Keratinocyte (primary cell): ENCODE results near the gene AGPS. TPM values are rescaled to one million over a fixed set of nuclear protein-coding genes. Genes with fewer than 3 reads are reported as not detected.

Experiments used
- DNase-seq: peaks from one replicate; pipeline ENCODE4 v3.0.0-alpha.2; 2011; ENCODE audit warnings: low read depth, missing footprints, low spot score
- FAIRE-seq: peaks from 2 replicates; lab custom pipeline; 2011; peaks lifted over from hg19 to GRCh38; lab: Jason Lieb, UNC
- H2AFZ ChIP-seq: 2 replicates; pipeline ENCODE4 v1.6.0; 2012; ENCODE audit warnings: low read length, control low read depth, inconsistent platforms; ENCODE audit not compliant: control insufficient read depth
- H3K27ac ChIP-seq: 2 replicates; pipeline ENCODE4 v1.5.1; 2011; ENCODE audit warnings: low read length; ENCODE audit not compliant: control insufficient read depth, insufficient read depth
- H3K27me3 ChIP-seq: 3 replicates; pipeline ENCODE4 v1.6.0; 2011; ENCODE audit warnings: low read length; ENCODE audit not compliant: control insufficient read depth, insufficient read depth; ENCODE audit errors: extremely low read depth
- H3K36me3 ChIP-seq, 2 experiments: 2 replicates in 1 of 2; 3 replicates in 1 of 2; pipeline ENCODE4 v1.5.1; 2011; ENCODE audit warnings: low read length in 2 of 2, mild to moderate bottlenecking in 1 of 2; ENCODE audit not compliant: control insufficient read depth in 2 of 2, insufficient read depth in 2 of 2; ENCODE audit errors: extremely low read depth in 1 of 2
- H3K4me1 ChIP-seq: 3 replicates; pipeline ENCODE4 v1.5.1; 2011; ENCODE audit warnings: low read length; ENCODE audit not compliant: control insufficient read depth, insufficient read depth; ENCODE audit errors: extremely low read depth
- H3K4me2 ChIP-seq: 3 replicates; pipeline ENCODE4 v1.6.0; 2011; ENCODE audit warnings: low read depth, low read length; ENCODE audit not compliant: control insufficient read depth, insufficient read depth; ENCODE audit errors: extremely low read depth
- H3K4me3 ChIP-seq, 3 experiments: fragments of 200-600 bp in 1 of 3; sonication (generic) in 1 of 3; 2 replicates in 2 of 3; 3 replicates in 1 of 3; pipeline ENCODE4 v1.5.1; 2011 to 2016; ENCODE audit warnings: low read length in 3 of 3, mild to moderate bottlenecking in 3 of 3, control low read depth in 2 of 3, inconsistent platforms in 1 of 3, low read depth in 1 of 3, mixed read lengths in 1 of 3, mixed run types in 1 of 3, moderate library complexity in 1 of 3; ENCODE audit not compliant: control insufficient read depth in 2 of 3, insufficient read depth in 2 of 3; ENCODE audit errors: extremely low read depth in 1 of 3
- H3K79me2 ChIP-seq: 2 replicates; pipeline ENCODE4 v1.6.0; 2012; ENCODE audit warnings: low read length; ENCODE audit not compliant: control insufficient read depth, insufficient read depth
- H3K9ac ChIP-seq: 3 replicates; pipeline ENCODE4 v1.6.0; 2011; ENCODE audit warnings: low read length; ENCODE audit not compliant: control insufficient read depth, insufficient read depth; ENCODE audit errors: extremely low read depth
- H3K9me1 ChIP-seq: 3 replicates; pipeline ENCODE4 v1.6.0; 2011; ENCODE audit warnings: low read length; ENCODE audit not compliant: control insufficient read depth, insufficient read depth; ENCODE audit errors: extremely low read depth
- H3K9me3 ChIP-seq: 2 replicates; pipeline ENCODE4 v1.5.1; 2012; ENCODE audit warnings: low read depth, low read length; ENCODE audit not compliant: control insufficient read depth
- H4K20me1 ChIP-seq: 3 replicates; pipeline ENCODE4 v1.6.0; 2011; ENCODE audit warnings: low read length; ENCODE audit not compliant: control insufficient read depth, insufficient read depth; ENCODE audit errors: extremely low read depth
- CTCF ChIP-seq, 3 experiments: IDR thresholded peaks in 1 of 3; conservative IDR thresholded peaks in 1 of 3; optimal IDR thresholded peaks in 1 of 3; 2 replicates in 2 of 3; 3 replicates in 1 of 3; pipeline versions ENCODE3 to v1.5.1; 2011; ENCODE audit warnings: low read length in 3 of 3, mild to moderate bottlenecking in 3 of 3, moderate library complexity in 2 of 3, control low read depth in 1 of 3, inconsistent platforms in 1 of 3; ENCODE audit not compliant: insufficient read depth in 2 of 3; ENCODE audit errors: extremely low read depth in 1 of 3
- EZH2 ChIP-seq: IDR thresholded peaks from one replicate; pipeline ENCODE4 v1.6.1; 2012; ENCODE audit warnings: inconsistent platforms, mild to moderate bottlenecking, low read length, moderate library complexity
- dilution Hi-C: fragments of 300-500 bp; cut with MboI; formaldehyde crosslinking; loops from one replicate; pipeline ENCODE4 v1.7.0; 2020; ENCODE audit warnings: low sequenced_read_pairs; ENCODE audit not compliant: extremely low pct_ligation_motif_present
- polyA plus RNA-seq, 5 experiments: library from polyadenylated mRNA; depleted of rRNA in 3 of 5; stranded (reverse) in 3 of 5; stranded (forward) in 1 of 5; unstranded in 1 of 5; fragments of >200 nt; gene quantifications; 1 replicate in 1 of 5; 2 replicates in 3 of 5; 3 replicates in 1 of 5; pipeline versions ENCODE4 v1.2.1 to v1.2.3, GENCODE V29; 2011 to 2012; ENCODE audit warnings: missing spikeins in 2 of 5, low read depth in 1 of 5, low replicate concordance in 1 of 5

Gene AGPS
- polyA plus RNA-seq, 1 donor (not counting 4 experiments of a cell fraction or from before 2014, with no cell fraction given), result 28.0 TPM

DNA sequence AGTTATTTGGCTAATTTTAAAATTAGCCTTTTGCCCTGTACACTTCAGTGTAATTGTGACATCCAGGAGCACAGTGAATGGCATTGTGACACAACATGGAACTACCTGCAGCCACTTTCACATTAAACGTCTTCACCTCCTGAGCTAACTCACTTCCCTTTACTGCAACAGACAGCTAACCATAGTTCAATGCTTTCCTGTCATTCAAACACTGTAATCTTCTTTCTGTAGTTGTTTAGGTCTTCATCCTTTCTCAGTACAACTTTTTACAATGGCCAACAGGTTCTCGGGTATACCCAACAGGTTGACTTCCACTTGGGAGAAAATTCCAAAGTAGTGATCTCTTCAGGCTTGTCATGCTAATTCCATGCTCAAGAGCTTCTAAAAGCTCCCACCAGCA lies 8.6 kb upstream of the AGPS start:
- no peak overlapping the region for H3K4me3 ChIP-seq
- no peak overlapping the region for H2AFZ ChIP-seq
- H3K27me3 ChIP-seq, result no peaks in the 10 kb centered on the region
- H3K4me2 ChIP-seq, result no peak overlapping the region
- no peaks in the 10 kb centered on the region for H4K20me1 ChIP-seq
- H3K9ac ChIP-seq, result no peak overlapping the region
- TF ChIP-seq CTCF (optimal IDR thresholded peaks at IDR 0.05 in 1 of 3, IDR thresholded peaks at IDR 0.05 in 1 of 3, conservative IDR thresholded peaks at IDR 0.05 in 1 of 3; ENCODE audit: extremely low read depth in 1 of 3, insufficient read depth in 2 of 3, low read length in 3 of 3), result no peak
- no peak for TF ChIP-seq EZH2
- dilution Hi-C loops, result no loop called here
- H3K9me1 ChIP-seq, result no peaks in the 10 kb centered on the region
- no peak for DNase-seq
- H3K79me2 ChIP-seq, result no peaks in the 10 kb centered on the region
- H3K9me3 ChIP-seq, result no peaks in the 10 kb centered on the region
- no peak overlapping the region for H3K27ac ChIP-seq
- FAIRE-seq, result no peak
- peaks cover 0 to 2% of the 10 kb centered on the region in 2 experiments for H3K36me3 ChIP-seq
- H3K4me1 ChIP-seq, result no peaks in the 10 kb centered on the region

DNA sequence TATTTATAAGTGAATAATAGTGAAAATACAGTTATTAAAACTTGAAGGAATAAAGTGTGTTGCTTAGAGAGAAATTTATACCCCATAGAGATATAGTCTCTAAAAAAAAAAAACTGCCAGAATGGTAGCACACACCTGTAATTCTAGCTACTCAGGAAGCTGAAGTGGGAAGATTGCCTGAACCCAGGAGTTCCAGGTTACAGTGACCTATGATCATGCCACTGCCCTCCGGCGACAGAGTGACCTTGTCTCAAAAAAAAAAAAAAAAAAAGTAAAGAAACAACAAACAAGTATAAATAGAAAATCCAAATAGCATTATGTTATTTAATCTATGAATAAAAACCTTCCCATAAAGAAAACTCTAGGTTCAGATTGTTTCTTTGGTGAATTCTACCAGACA lies 7.4 kb upstream of the AGPS start:
- Histone ChIP-seq H3K4me2 (no peak overlapping the region), H3K27ac (no peak overlapping the region), H3K9me1 (no peaks in the 10 kb centered on the region), H4K20me1 (no peaks in the 10 kb centered on the region), H3K9me3 (no peaks in the 10 kb centered on the region), H3K79me2 (no peaks in the 10 kb centered on the region), H3K4me1 (no peaks in the 10 kb centered on the region), H3K9ac (no peak overlapping the region), H3K4me3 (no peak overlapping the region), H3K27me3 (no peaks in the 10 kb centered on the region), H3K36me3 (no peaks in the 10 kb centered on the region), H2AFZ (no peak overlapping the region)
- dilution Hi-C loops, result no loop called here
- FAIRE-seq (no peak), DNase-seq (no peak)
- no peak for TF ChIP-seq CTCF (optimal IDR thresholded peaks at IDR 0.05 in 1 of 3, IDR thresholded peaks at IDR 0.05 in 1 of 3, conservative IDR thresholded peaks at IDR 0.05 in 1 of 3; ENCODE audit: extremely low read depth in 1 of 3, insufficient read depth in 2 of 3, low read length in 3 of 3)
- no peak for TF ChIP-seq EZH2
